ENCODE measurements around the gene PSME3IP1. TPM values are rescaled to one million over a fixed set of nuclear protein-coding genes. Genes with fewer than 3 reads are reported as not detected.

The PSME3IP1 gene
- total and polyA plus RNA-seq, 3 donors from 2014 or later, result 96.4 to 224 (median 122) TPM

GRCh38 chr16:57165938-57166337 is 19.9 kb downstream of the PSME3IP1 start:
- no peak overlapping the region for H3K27ac ChIP-seq
- no peaks in the 10 kb centered on the region for H3K27me3 ChIP-seq
- no peaks in the 10 kb centered on the region for H3K4me1 ChIP-seq
- H3K36me3 ChIP-seq (ENCODE audit: low read depth, missing control alignments), result no peaks in the 10 kb centered on the region
- no peak overlapping the region for H3K4me3 ChIP-seq
- TF ChIP-seq CTCF (IDR thresholded peaks at IDR 0.05), result no peak
- no peak for TF ChIP-seq POLR2A (IDR thresholded peaks at IDR 0.05)
- 65 to 85% methylated on average over 3 of the region's 3 CpGs for WGBS, 2 donors
- no peak for DNase-seq
- no peaks in the 10 kb centered on the region for H3K9me3 ChIP-seq
- intact Hi-C loops (cut with DNase I; ENCODE audit: low total_unique reads), result loop anchor here (5.0 kb wide), 1 partner anchor 74 kb away; the partner anchor contains the start of gene CPNE2

- Histone ChIP-seq H3K9me3 (no peaks in the 10 kb centered on the region), H3K27ac (no peak overlapping the region), H3K36me3 (ENCODE audit: low read depth, missing control alignments) (no peaks in the 10 kb centered on the region), H3K4me1 (no peaks in the 10 kb centered on the region), H3K4me3 (no peak overlapping the region), H3K27me3 (no peaks in the 10 kb centered on the region)
- 83 to 86% methylated on average over 5 of the region's 5 CpGs for WGBS, 2 donors
- TF ChIP-seq POLR2A (IDR thresholded peaks at IDR 0.05), result no peak
- TF ChIP-seq CTCF (IDR thresholded peaks at IDR 0.05), result no peak
- intact Hi-C loops (cut with DNase I; ENCODE audit: low total_unique reads), result loop anchor here (5.0 kb wide), 1 partner anchor 73 kb away; the partner anchor contains the start of gene CPNE2
- no peak for DNase-seq
These were observed 20.4 kb downstream of the PSME3IP1 start for GRCh38 chr16:57165483-57165882.

GRCh38 chr16:57163842-57164241 is 22.0 kb downstream of the PSME3IP1 start:
- no peaks in the 10 kb centered on the region for H3K9me3 ChIP-seq
- H3K27ac ChIP-seq, result no peak overlapping the region
- no peak overlapping the region for H3K4me3 ChIP-seq
- 60 to 62% methylated on average over 1 of the region's 1 CpG for WGBS, 2 donors
- intact Hi-C loops (cut with DNase I; ENCODE audit: low total_unique reads), result no loop called here
- H3K27me3 ChIP-seq, result no peaks in the 10 kb centered on the region
- no peaks in the 10 kb centered on the region for H3K4me1 ChIP-seq
- DNase-seq, result no peak
- no peak for TF ChIP-seq POLR2A (IDR thresholded peaks at IDR 0.05)
- TF ChIP-seq CTCF (IDR thresholded peaks at IDR 0.05), result no peak
- no peaks in the 10 kb centered on the region for H3K36me3 ChIP-seq (ENCODE audit: low read depth, missing control alignments)

GRCh38 chr16:57159447-57159846 is 26.4 kb downstream of the PSME3IP1 start:
- no peak for TF ChIP-seq CTCF (IDR thresholded peaks at IDR 0.05)
- TF ChIP-seq POLR2A (IDR thresholded peaks at IDR 0.05), result no peak
- H3K4me1 ChIP-seq, result no peaks in the 10 kb centered on the region
- WGBS, 2 donors, result 79 to 82% methylated on average over 4 of the region's 4 CpGs
- no peak for DNase-seq
- no peak overlapping the region for H3K27ac ChIP-seq
- no peaks in the 10 kb centered on the region for H3K27me3 ChIP-seq
- H3K9me3 ChIP-seq, result no peaks in the 10 kb centered on the region
- no peak overlapping the region for H3K4me3 ChIP-seq
- H3K36me3 ChIP-seq (ENCODE audit: low read depth, missing control alignments), result no peaks in the 10 kb centered on the region
- intact Hi-C loops (cut with DNase I; ENCODE audit: low total_unique reads), result no loop called here

GRCh38 chr16:57157533-57157932 is 28.3 kb downstream of the PSME3IP1 start:
- Histone ChIP-seq H3K36me3 (ENCODE audit: low read depth, missing control alignments) (no peaks in the 10 kb centered on the region), H3K4me3 (no peak overlapping the region), H3K9me3 (no peaks in the 10 kb centered on the region), H3K4me1 (no peaks in the 10 kb centered on the region), H3K27ac (no peak overlapping the region), H3K27me3 (no peaks in the 10 kb centered on the region)
- WGBS, 2 donors, result 97 to 100% methylated on average over 1 of the region's 1 CpG
- no peak for DNase-seq
- intact Hi-C loops (cut with DNase I; ENCODE audit: low total_unique reads), result no loop called here
- TF ChIP-seq CTCF (IDR thresholded peaks at IDR 0.05) (no peak), POLR2A (IDR thresholded peaks at IDR 0.05) (no peak)
